Midbrain (tissue), 1 donor: ENCODE data around the gene IL1R1.
A peak's percentile ranks its signal among the peaks of the same experiment; 100 is the strongest.
"Not testable (repeated sequence)": the region's sequence is repeated elsewhere in the genome, so short reads cannot be mapped to it uniquely, and the experiment has no call there.

ENCODE experiments used
- DNase-seq: peaks from one replicate; lab custom pipeline; 2025; lab: John Stamatoyannopoulos, UW

IL1R1 gene

GRCh38 chr2:102141970-102142828 is at the start of gene IL1R1:
TSS of gene IL1R1 (plus strand) at chr2:102142746. CDS start at chr2:102157725, 14,979 bp downstream.
- peak; percentile 32 for DNase-seq

- no peak for DNase-seq
These were observed 48.9 kb upstream of the IL1R1 start for GRCh38 chr2:102093662-102094061.

- DNase-seq: no peak
These were observed 47.6 kb upstream of the IL1R1 start for GRCh38 chr2:102094917-102095316.

- no peak for DNase-seq
These were observed 46.4 kb upstream of the IL1R1 start for GRCh38 chr2:102096103-102096502.

GRCh38 chr2:102098756-102099155 is 43.8 kb upstream of the IL1R1 start:
- DNase-seq: no peak

- no peak for DNase-seq
These were observed 42.8 kb upstream of the IL1R1 start for GRCh38 chr2:102099536-102100298.

- no peak for DNase-seq
These were observed 42.0 kb upstream of the IL1R1 start for GRCh38 chr2:102100371-102101096.

GRCh38 chr2:102101097-102101848 is 41.3 kb upstream of the IL1R1 start:
- no peak for DNase-seq

GRCh38 chr2:102101849-102102635 is 40.5 kb upstream of the IL1R1 start:
- DNase-seq: no peak

GRCh38 chr2:102102636-102102948 is 40.0 kb upstream of the IL1R1 start:
- not testable (repeated sequence) for DNase-seq

GRCh38 chr2:102103284-102103683 is 39.3 kb upstream of the IL1R1 start:
- no peak for DNase-seq

- DNase-seq: no peak
These were observed 38.3 kb upstream of the IL1R1 start for GRCh38 chr2:102103992-102104871.

- DNase-seq: no peak
These were observed 36.4 kb upstream of the IL1R1 start for GRCh38 chr2:102106133-102106556.

GRCh38 chr2:102106813-102107740 is 35.5 kb upstream of the IL1R1 start:
- DNase-seq: not testable (repeated sequence)

GRCh38 chr2:102107741-102108070 is 34.8 kb upstream of the IL1R1 start:
- no peak for DNase-seq

- DNase-seq: no peak
These were observed 33.5 kb upstream of the IL1R1 start for GRCh38 chr2:102109016-102109415.

- DNase-seq: no peak
These were observed 32.4 kb upstream of the IL1R1 start for GRCh38 chr2:102110171-102110570.

- no peak for DNase-seq
These were observed 31.8 kb upstream of the IL1R1 start for GRCh38 chr2:102110596-102111334.
